Measurements from ENCODE around the gene SRXN1. TPM values are rescaled to one million over a fixed set of nuclear protein-coding genes. Genes with fewer than 3 reads are reported as not detected.

The SRXN1 gene
- total RNA-seq, 1 donor: 65.1 TPM

DNA sequence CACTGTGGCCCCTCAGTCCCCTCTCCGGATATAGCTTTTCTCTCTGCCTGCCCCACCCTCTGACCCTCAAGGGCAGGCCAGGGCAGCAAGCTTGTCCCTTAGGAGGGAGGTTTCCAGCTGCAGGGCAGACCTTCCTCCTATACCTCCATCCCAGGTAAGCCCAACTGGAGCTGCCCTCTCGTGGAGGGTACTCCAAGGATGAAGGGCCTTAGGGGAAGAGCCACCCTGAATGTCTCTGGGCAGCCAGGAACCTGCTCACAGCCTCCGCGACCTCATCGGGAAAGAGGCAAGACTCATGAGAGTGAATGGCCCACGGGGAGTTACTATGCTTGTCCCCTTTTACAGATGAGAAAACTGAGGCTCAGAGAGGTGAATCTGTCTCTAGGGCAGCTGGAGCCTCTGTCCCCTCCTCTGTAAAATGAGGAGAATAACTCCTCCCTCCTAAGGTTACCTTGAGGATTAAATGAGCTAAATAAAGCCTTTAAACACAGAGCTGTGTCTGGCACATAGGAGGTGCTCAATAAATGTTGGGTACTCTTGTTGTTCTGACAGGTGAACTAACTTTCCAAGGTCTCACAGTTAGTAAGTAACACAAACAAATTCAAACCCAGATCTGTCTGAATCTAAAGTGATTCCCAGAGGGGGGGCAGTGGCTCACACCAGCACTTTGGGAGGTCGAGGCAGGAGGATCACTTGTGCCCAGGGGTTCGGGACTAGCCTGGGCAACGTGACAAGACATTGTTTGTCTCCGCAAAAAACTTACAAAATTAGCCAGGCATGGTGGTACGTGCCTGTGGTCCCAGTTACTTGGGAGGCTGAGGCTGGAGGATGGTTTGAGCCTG lies 12.1 kb downstream of the SRXN1 start:
- H3K79me2 ChIP-seq (ENCODE audit: insufficient read depth, low read length): no peaks in the 10 kb centered on the region
- peaks cover 2% of the 10 kb centered on the region for H3K27me3 ChIP-seq (ENCODE audit: insufficient read depth, low read length)
- TF ChIP-seq, protein P1, sequence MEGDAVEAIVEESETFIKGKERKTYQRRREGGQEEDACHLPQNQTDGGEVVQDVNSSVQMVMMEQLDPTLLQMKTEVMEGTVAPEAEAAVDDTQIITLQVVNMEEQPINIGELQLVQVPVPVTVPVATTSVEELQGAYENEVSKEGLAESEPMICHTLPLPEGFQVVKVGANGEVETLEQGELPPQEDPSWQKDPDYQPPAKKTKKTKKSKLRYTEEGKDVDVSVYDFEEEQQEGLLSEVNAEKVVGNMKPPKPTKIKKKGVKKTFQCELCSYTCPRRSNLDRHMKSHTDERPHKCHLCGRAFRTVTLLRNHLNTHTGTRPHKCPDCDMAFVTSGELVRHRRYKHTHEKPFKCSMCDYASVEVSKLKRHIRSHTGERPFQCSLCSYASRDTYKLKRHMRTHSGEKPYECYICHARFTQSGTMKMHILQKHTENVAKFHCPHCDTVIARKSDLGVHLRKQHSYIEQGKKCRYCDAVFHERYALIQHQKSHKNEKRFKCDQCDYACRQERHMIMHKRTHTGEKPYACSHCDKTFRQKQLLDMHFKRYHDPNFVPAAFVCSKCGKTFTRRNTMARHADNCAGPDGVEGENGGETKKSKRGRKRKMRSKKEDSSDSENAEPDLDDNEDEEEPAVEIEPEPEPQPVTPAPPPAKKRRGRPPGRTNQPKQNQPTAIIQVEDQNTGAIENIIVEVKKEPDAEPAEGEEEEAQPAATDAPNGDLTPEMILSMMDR (IDR thresholded peaks at IDR 0.05; ENCODE audit: extremely low read depth, low read depth, low read length): no peak
- DNase-seq (ENCODE audit: insufficient read length, low spot score, missing footprints): no peak
- H4K20me1 ChIP-seq (ENCODE audit: insufficient read depth, low read length): peaks cover 14% of the 10 kb centered on the region
- H3K27ac ChIP-seq (ENCODE audit: low read depth, low read length): no peak overlapping the region
- H3K4me3 ChIP-seq (ENCODE audit: insufficient read depth, low read length): no peak overlapping the region
- no peak overlapping the region for H2AFZ ChIP-seq (ENCODE audit: low read length)
- no peaks in the 10 kb centered on the region for H3K4me1 ChIP-seq (ENCODE audit: insufficient read depth, low read length)
- no peaks in the 10 kb centered on the region for H3K9me3 ChIP-seq (ENCODE audit: low read depth, low read length)
- no peak overlapping the region for H3K4me2 ChIP-seq (ENCODE audit: insufficient read depth, low read length)
- no peaks in the 10 kb centered on the region for H3K36me3 ChIP-seq (ENCODE audit: insufficient read depth, low read length)

DNA sequence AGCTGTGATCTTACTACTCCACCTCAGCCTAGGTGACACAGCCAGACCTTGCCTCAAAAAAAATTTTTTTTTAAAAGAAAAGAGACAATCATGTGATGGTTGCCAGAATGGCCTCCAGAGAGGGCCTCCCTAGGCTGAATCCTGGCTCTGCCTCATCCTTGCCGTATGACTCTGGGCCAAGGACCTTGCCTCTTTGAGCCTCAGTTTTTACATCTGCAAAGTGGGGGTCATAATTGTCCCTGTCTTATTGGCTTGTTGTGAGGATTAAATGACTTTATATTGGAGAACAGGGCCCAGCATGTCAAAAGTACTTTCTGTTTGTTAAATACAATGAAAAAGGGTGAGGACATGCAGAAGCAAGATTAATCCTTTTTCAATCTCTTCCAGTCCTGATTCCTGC lies 14.4 kb downstream of the SRXN1 start:
- Histone ChIP-seq H3K36me3 (ENCODE audit: insufficient read depth, low read length) (no peaks in the 10 kb centered on the region), H3K4me3 (ENCODE audit: insufficient read depth, low read length) (no peak overlapping the region), H2AFZ (ENCODE audit: low read length) (no peak overlapping the region), H3K79me2 (ENCODE audit: insufficient read depth, low read length) (no peaks in the 10 kb centered on the region), H3K9me3 (ENCODE audit: low read depth, low read length) (no peaks in the 10 kb centered on the region), H4K20me1 (ENCODE audit: insufficient read depth, low read length) (peaks cover 3% of the 10 kb centered on the region), H3K4me1 (ENCODE audit: insufficient read depth, low read length) (no peaks in the 10 kb centered on the region), H3K4me2 (ENCODE audit: insufficient read depth, low read length) (no peak overlapping the region), H3K27ac (ENCODE audit: low read depth, low read length) (no peak overlapping the region), H3K27me3 (ENCODE audit: insufficient read depth, low read length) (peaks cover 11% of the 10 kb centered on the region)
- no peak for DNase-seq (ENCODE audit: insufficient read length, low spot score, missing footprints)
- TF ChIP-seq, protein P1 (IDR thresholded peaks at IDR 0.05; ENCODE audit: extremely low read depth, low read depth, low read length): no peak

DNA sequence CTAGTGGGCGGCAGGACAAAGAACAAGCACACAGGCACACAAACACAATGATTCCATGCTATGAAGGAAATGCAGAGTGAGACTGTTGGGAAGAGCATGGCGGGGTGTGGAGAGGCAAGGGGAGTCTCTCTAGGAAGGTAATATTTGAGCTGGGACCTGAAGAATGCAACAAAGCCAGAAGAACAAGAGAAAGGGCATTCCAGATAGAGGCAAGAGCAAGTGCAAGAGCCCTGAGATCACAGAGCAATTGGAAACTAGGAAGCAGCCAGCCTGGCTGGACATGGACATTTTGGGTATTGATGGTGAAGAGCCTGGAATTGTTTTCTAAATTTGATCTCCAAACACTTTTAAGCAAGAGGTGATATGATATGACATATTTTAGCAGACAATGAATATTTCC lies 15.4 kb downstream of the SRXN1 start:
- no peaks in the 10 kb centered on the region for H3K4me1 ChIP-seq (ENCODE audit: insufficient read depth, low read length)
- no peak overlapping the region for H3K4me2 ChIP-seq (ENCODE audit: insufficient read depth, low read length)
- no peaks in the 10 kb centered on the region for H3K79me2 ChIP-seq (ENCODE audit: insufficient read depth, low read length)
- DNase-seq (ENCODE audit: insufficient read length, low spot score, missing footprints): no peak
- no peaks in the 10 kb centered on the region for H4K20me1 ChIP-seq (ENCODE audit: insufficient read depth, low read length)
- H3K36me3 ChIP-seq (ENCODE audit: insufficient read depth, low read length): no peaks in the 10 kb centered on the region
- H3K27ac ChIP-seq (ENCODE audit: low read depth, low read length): no peak overlapping the region
- peaks cover 15% of the 10 kb centered on the region for H3K27me3 ChIP-seq (ENCODE audit: insufficient read depth, low read length)
- no peaks in the 10 kb centered on the region for H3K9me3 ChIP-seq (ENCODE audit: low read depth, low read length)
- TF ChIP-seq, protein P1 (IDR thresholded peaks at IDR 0.05; ENCODE audit: extremely low read depth, low read depth, low read length): no peak
- no peak overlapping the region for H2AFZ ChIP-seq (ENCODE audit: low read length)
- no peak overlapping the region for H3K4me3 ChIP-seq (ENCODE audit: insufficient read depth, low read length)

DNA sequence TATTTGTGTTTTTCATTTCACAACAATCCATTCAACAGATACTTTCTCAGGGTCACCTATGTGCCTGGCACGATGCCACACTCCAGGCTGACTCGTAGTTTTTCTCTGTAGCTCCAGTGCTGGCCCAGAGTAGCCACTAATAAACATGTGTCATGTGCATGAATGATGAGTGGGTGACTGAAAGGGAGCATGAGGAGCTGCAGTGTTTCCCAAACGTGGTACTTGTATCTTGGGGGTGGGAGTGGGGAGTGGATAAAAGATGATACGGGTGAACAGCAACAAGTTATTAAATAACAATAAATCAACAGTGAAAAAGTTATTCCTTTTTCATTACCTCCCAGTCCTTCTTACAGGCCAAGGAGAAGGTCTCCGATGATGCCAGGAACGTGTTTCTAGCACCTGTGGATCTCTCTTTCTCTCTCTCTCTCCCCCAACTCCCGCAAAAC lies 17.1 kb downstream of the SRXN1 start:
- Histone ChIP-seq H3K4me3 (ENCODE audit: insufficient read depth, low read length) (no peak overlapping the region), H3K4me1 (ENCODE audit: insufficient read depth, low read length) (no peaks in the 10 kb centered on the region), H2AFZ (ENCODE audit: low read length) (no peak overlapping the region), H4K20me1 (ENCODE audit: insufficient read depth, low read length) (no peaks in the 10 kb centered on the region), H3K9me3 (ENCODE audit: low read depth, low read length) (no peaks in the 10 kb centered on the region), H3K36me3 (ENCODE audit: insufficient read depth, low read length) (no peaks in the 10 kb centered on the region), H3K4me2 (ENCODE audit: insufficient read depth, low read length) (no peak overlapping the region), H3K27ac (ENCODE audit: low read depth, low read length) (no peak overlapping the region), H3K79me2 (ENCODE audit: insufficient read depth, low read length) (no peaks in the 10 kb centered on the region), H3K27me3 (ENCODE audit: insufficient read depth, low read length) (peaks cover 15% of the 10 kb centered on the region)
- TF ChIP-seq, protein P1 (IDR thresholded peaks at IDR 0.05; ENCODE audit: extremely low read depth, low read depth, low read length): no peak
- no peak for DNase-seq (ENCODE audit: insufficient read length, low spot score, missing footprints)

Measured in osteoblast (primary cell).